Fibroblast of lung (primary cell): ENCODE measurements around the gene PPP1R3D. TPM values are rescaled to one million over a fixed set of nuclear protein-coding genes. Genes with fewer than 3 reads are reported as not detected.

Experiments used
- DNase-seq, 2 donors: peaks; one replicate each; pipeline versions ENCODE4 v3.0.0 to v3.0.0-alpha.2; 2010; ENCODE audit warnings: low read depth in 2 of 2
- H2AFZ ChIP-seq: 2 replicates; pipeline ENCODE4 v1.5.1; 2012; ENCODE audit warnings: low read length, control low read depth, inconsistent platforms
- H3K27ac ChIP-seq: 2 replicates; pipeline ENCODE4 v1.5.1; 2011; ENCODE audit warnings: low read length, control low read depth; ENCODE audit not compliant: insufficient read depth
- H3K27me3 ChIP-seq: 2 replicates; pipeline ENCODE4 v1.5.1; 2011; ENCODE audit warnings: mild to moderate bottlenecking, low read length; ENCODE audit not compliant: control insufficient read depth, insufficient read depth
- H3K36me3 ChIP-seq: 2 replicates; pipeline ENCODE4 v1.5.1; 2011; ENCODE audit warnings: low read length; ENCODE audit not compliant: control insufficient read depth, insufficient read depth
- H3K4me1 ChIP-seq: 2 replicates; pipeline ENCODE4 v1.5.1; 2011; ENCODE audit warnings: low read length; ENCODE audit not compliant: control insufficient read depth, insufficient read depth; ENCODE audit errors: extremely low read depth
- H3K4me2 ChIP-seq: 2 replicates; pipeline ENCODE4 v1.5.1; 2011; ENCODE audit warnings: low read length, control low read depth; ENCODE audit not compliant: insufficient read depth; ENCODE audit errors: extremely low read depth
- H3K4me3 ChIP-seq, 4 experiments: fragments of 200-600 bp in 1 of 4; sonication (generic) in 1 of 4; replicated peaks in 1 of 4; 2 replicates each; pipeline ENCODE4 v1.5.1; 2011 to 2016; ENCODE audit warnings: low read length in 4 of 4, low read depth in 3 of 4, mild to moderate bottlenecking in 3 of 4, control low read depth in 2 of 4, inconsistent platforms in 1 of 4, mixed read lengths in 1 of 4; ENCODE audit not compliant: insufficient read depth in 1 of 4; ENCODE audit errors: control extremely low read depth in 1 of 4
- H3K79me2 ChIP-seq: 2 replicates; pipeline ENCODE4 v1.5.1; 2012; ENCODE audit warnings: mild to moderate bottlenecking, low read length, inconsistent platforms; ENCODE audit not compliant: control insufficient read depth, insufficient read depth
- H3K9ac ChIP-seq: 2 replicates; pipeline ENCODE4 v1.5.1; 2011; ENCODE audit warnings: mild to moderate bottlenecking, low read length, control low read depth; ENCODE audit not compliant: insufficient read depth
- H3K9me3 ChIP-seq: 2 replicates; pipeline ENCODE4 v1.5.1; 2012; ENCODE audit warnings: low read depth, low read length; ENCODE audit not compliant: control insufficient read depth, insufficient read depth
- H4K20me1 ChIP-seq: 2 replicates; pipeline ENCODE4 v1.5.1; 2011; ENCODE audit warnings: low read length; ENCODE audit not compliant: control insufficient read depth, insufficient read depth; ENCODE audit errors: extremely low read depth
- CTCF ChIP-seq, 2 donors: IDR thresholded peaks in 1 of 2; conservative IDR thresholded peaks in 1 of 2; 1 replicate in 1 of 2; 2 replicates in 1 of 2; pipeline ENCODE4 v1.5.1; 2011 to 2012; ENCODE audit warnings: low read length in 2 of 2, control low read depth in 1 of 2, inconsistent platforms in 1 of 2, low read depth in 1 of 2, mild to moderate bottlenecking in 1 of 2
- EZH2 ChIP-seq: IDR thresholded peaks from 2 replicates; pipeline ENCODE4 v1.5.1; 2012; ENCODE audit warnings: low read length, control low read depth, mild to moderate bottlenecking; ENCODE audit errors: missing control alignments
- polyA plus RNA-seq, 2 donors: library from polyadenylated mRNA; depleted of rRNA in 1 of 2; stranded (reverse) in 1 of 2; unstranded in 1 of 2; fragments of >200 nt; gene quantifications; 2 replicates each; pipeline ENCODE4 v1.2.1, GENCODE V29; 2011 to 2012; ENCODE audit warnings: missing spikeins in 1 of 2
- total RNA-seq: library from RNA; depleted of rRNA; stranded (reverse); fragments of >200 nt; gene quantifications from 2 replicates; pipeline ENCODE4 v1.2.1, GENCODE V29; 2014

PPP1R3D gene
- total and polyA plus RNA-seq, 2 donors (not counting 1 experiment from before 2014, with no cell fraction given), result 2.6 to 7.4 TPM

DNA sequence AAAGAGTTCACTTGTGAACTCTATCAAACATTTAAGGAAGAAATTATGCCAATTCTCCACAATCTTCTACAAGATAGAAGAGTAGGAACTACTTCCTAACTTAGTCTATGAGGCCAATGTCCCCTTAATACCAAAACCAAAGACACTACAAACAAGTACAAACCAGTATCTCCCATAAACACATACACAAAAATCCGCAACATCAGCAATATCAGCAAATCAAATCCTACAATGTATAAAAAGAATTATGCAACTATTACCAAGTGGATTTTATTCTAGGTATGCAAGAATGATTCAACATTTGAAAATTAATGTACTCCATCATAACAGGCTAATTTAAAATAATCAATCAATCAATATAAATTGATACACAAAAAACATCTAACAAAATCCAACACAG, 52.1 kb downstream of the PPP1R3D start:
- no peak overlapping the region for H3K4me3 ChIP-seq
- DNase-seq, result no peak
- no peak overlapping the region for H2AFZ ChIP-seq
- H3K27ac ChIP-seq, result no peak overlapping the region
- no peak overlapping the region for H3K9ac ChIP-seq
- no peak overlapping the region for H3K4me2 ChIP-seq
- no peaks in the 10 kb centered on the region for H3K4me1 ChIP-seq
- TF ChIP-seq EZH2 (no peak), CTCF (conservative IDR thresholded peaks at IDR 0.05 in 1 of 2, IDR thresholded peaks at IDR 0.05 in 1 of 2; ENCODE audit: low read depth in 1 of 2, low read length in 2 of 2) (no peak)
- no peaks in the 10 kb centered on the region for H3K9me3 ChIP-seq
- no peaks in the 10 kb centered on the region for H3K27me3 ChIP-seq
- H4K20me1 ChIP-seq, result no peaks in the 10 kb centered on the region
- no peaks in the 10 kb centered on the region for H3K79me2 ChIP-seq
- no peaks in the 10 kb centered on the region for H3K36me3 ChIP-seq

Other genes with a start within 250 kb of the PPP1R3D start
- 0.51 and 1.2 TPM in 2 replicates for gene SYCP2, start 6.7 kb downstream of the PPP1R3D start, total RNA-seq
- 0.24 and 0.77 TPM in 2 replicates for gene SYCP2, start 6.7 kb downstream of the PPP1R3D start, polyA plus RNA-seq
- 2.8 and 3.5 TPM in 2 replicates for gene FAM217B, start 84 bp upstream of the PPP1R3D start, total RNA-seq
- 6.3 and 8.1 TPM in 2 replicates for gene FAM217B, start 84 bp upstream of the PPP1R3D start, polyA plus RNA-seq
- gene CDH26, start 18.1 kb upstream of the PPP1R3D start, total RNA-seq, result 0.26 and 0.50 TPM in 2 replicates
- gene CDH26, start 18.1 kb upstream of the PPP1R3D start, polyA plus RNA-seq, result 0.05 and 0.12 TPM in 2 replicates